ENCODE data around the gene HCRTR1. TPM values are rescaled to one million over a fixed set of nuclear protein-coding genes. Genes with fewer than 3 reads are reported as not detected.
A peak's percentile ranks its signal among the peaks of the same experiment; 100 is the strongest.

Gene HCRTR1
- total and polyA plus RNA-seq, 11 donors: 0.21 to 0.82 (median 0.30) TPM; not detected in 4

- Histone ChIP-seq H3K27me3 (no peaks in the 10 kb centered on the region), H3K4me1 (peaks cover 0 to 86% (median 64%) of the 10 kb centered on the region in 12 donors)
Observed at GRCh38 chr1:31643976-31644559, 26.6 kb downstream of the HCRTR1 start.

GRCh38 chr1:31644560-31645273 is 27.2 kb downstream of the HCRTR1 start, which contains the start of gene PEF1:
Gene PEF1 (minus strand): TSS chr1:31644876. CDS start chr1:31644864, 12 bp downstream.
- DNase-seq: peak; percentile 99 to 100 (median 99)
- H3K27ac ChIP-seq: peak within 1 kb of the TSS; percentile 94 to 100 (median 98)
- 0 to 1% (median 0%) methylated on average over 28 to 56 of the region's 56 CpGs for WGBS, 4 donors
- no peaks in the 10 kb centered on the region for H3K9me3 ChIP-seq
- intact Hi-C loops (cut with DNase I): loop anchor here in 1 of 10 donors (2.0 kb wide), 1 partner anchor 70 kb away; no protein-coding TSS in a partner anchor
- H3K27me3 ChIP-seq: no peaks in the 10 kb centered on the region
- peak; percentile 13 to 62 for TF ChIP-seq POLR2A (IDR thresholded peaks at IDR 0.05)
- no peak for TF ChIP-seq CTCF (IDR thresholded peaks at IDR 0.05)
- ATAC-seq: peak; percentile 94 to 96 (median 96)
- peaks cover 0 to 4% (median 0%) of the 10 kb centered on the region in 9 donors for H3K36me3 ChIP-seq
- peak within 1 kb of the TSS; percentile 78 to 99 (median 86) for H3K4me3 ChIP-seq
- peaks cover 0 to 86% (median 61%) of the 10 kb centered on the region in 12 donors for H3K4me1 ChIP-seq

More at GRCh38 chr1:31643976-31644559, 26.6 kb downstream of the HCRTR1 start:
- DNase-seq: no peak
- peak in 2 of 4 donors; percentile 47 to 61 for ATAC-seq
- peak overlapping the region; percentile 78 to 99 (median 86) for H3K4me3 ChIP-seq
- WGBS, 4 donors: 4 to 24% (median 7%) methylated on average over 4 to 18 of the region's 18 CpGs
- peaks cover 0 to 4% (median 0%) of the 10 kb centered on the region in 9 donors for H3K36me3 ChIP-seq
- intact Hi-C loops (cut with DNase I): loop anchor here in 1 of 10 donors (2.0 kb wide), 1 partner anchor 71 kb away; no protein-coding TSS in a partner anchor
- H3K9me3 ChIP-seq: no peaks in the 10 kb centered on the region
- no peak for TF ChIP-seq CTCF (IDR thresholded peaks at IDR 0.05)
- no peak for TF ChIP-seq POLR2A (IDR thresholded peaks at IDR 0.05)
- peak overlapping the region; percentile 94 to 100 (median 98) for H3K27ac ChIP-seq

- Histone ChIP-seq H3K27me3 (no peaks in the 10 kb centered on the region), H3K4me1 (peaks cover 0 to 86% (median 58%) of the 10 kb centered on the region in 12 donors), H3K36me3 (peaks cover 0 to 4% (median 0%) of the 10 kb centered on the region in 9 donors), H3K27ac (peak overlapping the region; percentile 94 to 100 (median 98)), H3K9me3 (no peaks in the 10 kb centered on the region), H3K4me3 (peak overlapping the region; percentile 78 to 99 (median 86))
- intact Hi-C loops (cut with DNase I): loop anchor here in 1 of 10 donors (2.0 kb wide), 1 partner anchor 70 kb away; no protein-coding TSS in a partner anchor
- ATAC-seq (no peak), DNase-seq (no peak)
- TF ChIP-seq POLR2A (IDR thresholded peaks at IDR 0.05): no peak
- TF ChIP-seq CTCF (IDR thresholded peaks at IDR 0.05): no peak
- 1 to 2% (median 1%) methylated on average over 11 of the region's 11 CpGs for WGBS, 4 donors
Observed at GRCh38 chr1:31645274-31645568, 27.7 kb downstream of the HCRTR1 start.

Measured in heart left ventricle (tissue), 16 donors.